OCI-LY3 (cell line): Measurements from ENCODE around the gene DPYD.

Experiments
- H2AFZ ChIP-seq: fragments of 200-600, 300-600 bp; shearing (Covaris generic); 2 replicates; pipeline ENCODE4 v1.6.0; 2014; ENCODE audit warnings: antibody characterized with exemption, low read depth, low read length
- H3K27ac ChIP-seq: fragments of 200-600, 300-600 bp; sonication (generic); 2 replicates; pipeline ENCODE4 v1.5.1; 2014; ENCODE audit warnings: mild to moderate bottlenecking, low read length, moderate library complexity, mixed read lengths
- H3K27me3 ChIP-seq: fragments of 200-600, 300-600 bp; sonication (generic); 2 replicates; pipeline ENCODE4 v1.6.1; 2014; ENCODE audit warnings: low read depth, low read length, mixed read lengths
- H3K36me3 ChIP-seq: fragments of 200-600, 300-600 bp; sonication (generic); replicated peaks from 2 replicates; pipeline ENCODE3; 2014; ENCODE audit warnings: low read depth, low read length, mixed read lengths
- H3K4me1 ChIP-seq: fragments of 300-600, 200-600 bp; sonication (generic); 2 replicates; pipeline ENCODE4 v1.6.1; 2014; ENCODE audit warnings: low read length, mixed read lengths
- H3K4me2 ChIP-seq: fragments of 200-600, 300-600 bp; sonication (generic); 2 replicates; pipeline ENCODE4 v1.6.1; 2014; ENCODE audit warnings: low read length, mixed read lengths
- H3K4me3 ChIP-seq: fragments of 300-600, 200-600 bp; sonication (generic); 2 replicates; pipeline ENCODE4 v1.5.1; 2014; ENCODE audit warnings: antibody characterized with exemption, mild to moderate bottlenecking, low read length, moderate library complexity
- H3K79me2 ChIP-seq: fragments of 300-600, 200-600 bp; shearing (Covaris generic); 2 replicates; pipeline ENCODE4 v1.6.1; 2014; ENCODE audit warnings: mild to moderate bottlenecking, low read length, mixed read lengths
- H3K9ac ChIP-seq: fragments of 300-600, 200-600 bp; shearing (Covaris generic); 2 replicates; pipeline ENCODE4 v1.6.0; 2014; ENCODE audit warnings: mild to moderate bottlenecking, low read length, moderate library complexity
- H3K9me3 ChIP-seq: fragments of 200-600, 300-600 bp; shearing (Covaris generic); 2 replicates; pipeline ENCODE4 v1.6.1; 2014; ENCODE audit warnings: low read length, mixed read lengths; ENCODE audit not compliant: insufficient read depth
- H4K20me1 ChIP-seq: fragments of 200-600, 300-600 bp; sonication (generic); 2 replicates; pipeline ENCODE4 v1.6.1; 2016; ENCODE audit warnings: low read length, mixed read lengths; ENCODE audit not compliant: insufficient read depth
- CTCF ChIP-seq: fragments of 200-600, 300-600 bp; sonication (generic); IDR thresholded peaks from 2 replicates; pipeline ENCODE4 v1.5.1; 2014; ENCODE audit warnings: antibody characterized with exemption, low read length, low read depth
- EZH2phosphoT487 ChIP-seq: fragments of 200-600 bp; shearing (Covaris generic); IDR thresholded peaks from 2 replicates; pipeline ENCODE4 v1.6.1; 2018; ENCODE audit warnings: antibody characterized with exemption, mixed run types, low read depth

DPYD gene

DNA sequence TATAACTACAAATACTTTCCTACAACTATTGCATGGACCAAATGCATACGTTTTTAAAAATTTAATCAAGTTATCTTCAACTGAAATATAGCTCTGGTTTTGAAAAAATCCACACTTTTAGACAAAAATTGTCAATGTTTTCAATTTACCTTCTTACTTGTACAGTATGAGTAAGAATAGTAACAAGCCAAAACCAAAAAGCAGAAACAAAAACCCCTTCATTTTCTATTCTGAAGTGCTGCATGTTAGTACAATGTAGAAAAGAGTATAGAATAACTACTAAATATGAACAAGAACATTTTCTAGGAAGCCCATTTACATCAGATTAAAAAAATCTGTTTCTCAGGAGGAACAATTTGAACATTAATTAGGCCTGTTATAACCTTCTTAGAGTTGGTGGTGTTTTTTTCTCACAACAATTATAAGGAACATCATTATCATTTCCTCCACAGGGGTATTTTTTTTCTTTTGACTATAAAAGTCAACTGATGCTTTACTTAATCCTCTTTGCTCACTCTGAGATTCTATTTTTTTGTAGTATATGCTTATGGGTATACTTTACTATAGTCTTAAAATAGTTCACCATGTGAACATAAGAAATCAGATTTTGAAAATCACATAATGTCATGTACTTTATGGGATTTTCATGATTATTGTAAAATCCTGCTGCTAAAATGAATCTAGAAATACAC, 723.9 kb downstream of the DPYD start:
- Histone ChIP-seq H3K9me3 (no peaks in the 10 kb centered on the region), H3K36me3 (no peaks in the 10 kb centered on the region), H2AFZ (no peak overlapping the region), H3K27ac (no peak overlapping the region), H3K4me3 (no peak overlapping the region), H3K4me2 (peak overlapping the region; percentile 32; the same call in 1 of the 2 replicates), H3K79me2 (no peaks in the 10 kb centered on the region), H3K4me1 (peaks cover 17% of the 10 kb centered on the region), H4K20me1 (no peaks in the 10 kb centered on the region), H3K9ac (no peak overlapping the region), H3K27me3 (no peaks in the 10 kb centered on the region)
- no peak for TF ChIP-seq EZH2phosphoT487
- no peak for TF ChIP-seq CTCF

GRCh38 chr1:97192872-97193572, 727.8 kb downstream of the DPYD start:
- Histone ChIP-seq H3K9ac (no peak overlapping the region), H3K79me2 (no peaks in the 10 kb centered on the region), H3K4me1 (peaks cover 17% of the 10 kb centered on the region), H3K4me3 (no peak overlapping the region), H3K27ac (no peak overlapping the region), H3K27me3 (no peaks in the 10 kb centered on the region), H2AFZ (no peak overlapping the region), H3K36me3 (no peaks in the 10 kb centered on the region), H3K4me2 (no peak overlapping the region), H3K9me3 (no peaks in the 10 kb centered on the region), H4K20me1 (no peaks in the 10 kb centered on the region)
- TF ChIP-seq CTCF = no peak
- no peak for TF ChIP-seq EZH2phosphoT487

- Histone ChIP-seq H3K27ac (no peak overlapping the region), H3K4me2 (no peak overlapping the region)
- no peak for TF ChIP-seq EZH2phosphoT487
- TF ChIP-seq CTCF = no peak
Observed at GRCh38 chr1:97190326-97190725, 730.5 kb downstream of the DPYD start.

DNA sequence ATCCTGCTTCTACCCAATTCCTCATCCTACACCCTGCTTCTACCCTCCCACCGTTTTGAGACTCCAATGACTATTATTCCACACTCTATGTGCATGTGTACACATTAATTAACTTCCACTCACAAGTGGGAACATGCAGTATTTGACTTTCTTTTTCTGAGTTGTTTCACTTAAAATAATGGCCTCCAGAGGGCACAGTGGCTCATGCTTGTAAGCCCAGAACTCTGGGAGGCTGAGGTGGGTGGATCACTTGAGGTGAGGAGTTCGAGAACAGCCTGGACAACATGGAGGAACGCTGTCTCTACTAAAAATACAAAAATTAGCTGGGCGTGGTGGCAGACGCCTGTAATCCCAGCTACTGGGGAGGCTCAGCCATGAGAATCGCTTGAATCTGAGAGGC, 734.5 kb downstream of the DPYD start:
- Histone ChIP-seq H3K9me3 (no peaks in the 10 kb centered on the region), H3K4me2 (no peak overlapping the region), H3K27ac (no peak overlapping the region), H3K9ac (no peak overlapping the region), H3K36me3 (no peaks in the 10 kb centered on the region), H3K4me1 (no peaks in the 10 kb centered on the region), H3K4me3 (no peak overlapping the region), H2AFZ (no peak overlapping the region), H3K27me3 (no peaks in the 10 kb centered on the region), H4K20me1 (no peaks in the 10 kb centered on the region), H3K79me2 (no peaks in the 10 kb centered on the region)
- TF ChIP-seq EZH2phosphoT487 = no peak
- peak; percentile 33 for TF ChIP-seq CTCF

More at GRCh38 chr1:97190326-97190725, 730.5 kb downstream of the DPYD start:
- Histone ChIP-seq H3K9ac (no peak overlapping the region), H3K4me1 (no peaks in the 10 kb centered on the region), H3K9me3 (no peaks in the 10 kb centered on the region), H3K36me3 (no peaks in the 10 kb centered on the region), H3K4me3 (no peak overlapping the region), H3K79me2 (no peaks in the 10 kb centered on the region), H4K20me1 (no peaks in the 10 kb centered on the region), H3K27me3 (no peaks in the 10 kb centered on the region), H2AFZ (no peak overlapping the region)
